ENCODE data around the gene NACC2. TPM values are rescaled to one million over a fixed set of nuclear protein-coding genes. Genes with fewer than 3 reads are reported as not detected.

The NACC2 gene
- 19.3 and 23.0 TPM in 2 replicates for total RNA-seq

GRCh38 chr9:136095070-136096058 is at the start of gene NACC2:
NACC2 (minus strand) TSS chr9:136095289; CDS start chr9:136050521, 44,768 bp downstream.

GRCh38 chr9:136118320-136119060 is 23.4 kb upstream of the NACC2 start, which contains the start of gene TMEM250:
TMEM250 (minus strand) TSS chr9:136118875; CDS start chr9:136116900, 1,975 bp downstream.

GRCh38 chr9:135961277-135961715 is 133.8 kb downstream of the NACC2 start, which contains the start of gene UBAC1:
UBAC1 (minus strand) TSS chr9:135961373; CDS start chr9:135961162, 211 bp downstream.

Other genes with a start within 250 kb of the NACC2 start
- 22.5 and 23.1 TPM in 2 replicates for gene CAMSAP1, start 187.7 kb downstream of the NACC2 start, total RNA-seq
- gene UBAC1, start 133.9 kb downstream of the NACC2 start, total RNA-seq: 31.5 TPM in 2 replicates
- 49.4 and 59.1 TPM in 2 replicates for gene TMEM250, start 23.6 kb upstream of the NACC2 start, total RNA-seq
- under 0.01 TPM in 1 of 2 replicates, not detected in the other for gene LHX3, start 109.8 kb upstream of the NACC2 start, total RNA-seq
- 17.7 and 19.0 TPM in 2 replicates for gene QSOX2, start 150.5 kb upstream of the NACC2 start, total RNA-seq
- gene CCDC187, start 208.8 kb upstream of the NACC2 start, total RNA-seq: under 0.01 TPM in 1 of 2 replicates, not detected in the other
- gene GPSM1, start 232.2 kb upstream of the NACC2 start, total RNA-seq: 66.4 and 97.5 TPM in 2 replicates

Data from uterine smooth muscle cell (primary cell).